SJCRH30 (cell line): ENCODE data around the gene SLC7A10. TPM values are rescaled to one million over a fixed set of nuclear protein-coding genes. Genes with fewer than 3 reads are reported as not detected.

Experiments used
- DNase-seq, 2 experiments: peaks; one replicate each; pipeline ENCODE4 v3.0.0-alpha.2; 2015 to 2020
- H3K27ac ChIP-seq: fragments of 250-450 bp; sonication (Bioruptor Pico); 2 replicates; pipeline ENCODE4 v1.5.1; 2020; ENCODE audit warnings: mild to moderate bottlenecking, moderate library complexity
- H3K27me3 ChIP-seq: fragments of 250-450 bp; sonication (Bioruptor Pico); 2 replicates; pipeline ENCODE4 v1.5.1; 2020; ENCODE audit warnings: mild to moderate bottlenecking, moderate library complexity
- H3K36me3 ChIP-seq: fragments of 250-450 bp; sonication (Bioruptor Pico); 2 replicates; pipeline ENCODE4 v1.5.1; 2020; ENCODE audit warnings: mild to moderate bottlenecking, moderate library complexity
- H3K4me1 ChIP-seq: fragments of 250-450 bp; sonication (Bioruptor Pico); 2 replicates; pipeline ENCODE4 v1.5.1; 2020; ENCODE audit warnings: mild to moderate bottlenecking, moderate library complexity
- H3K4me3 ChIP-seq: fragments of 250-450 bp; sonication (Bioruptor Pico); 2 replicates; pipeline ENCODE4 v1.5.1; 2020; ENCODE audit warnings: mild to moderate bottlenecking, moderate library complexity
- H3K9me3 ChIP-seq: fragments of 250-450 bp; sonication (Bioruptor Pico); replicated peaks from 2 replicates; pipeline ENCODE4 v1.5.1; 2020; ENCODE audit warnings: mild to moderate bottlenecking, moderate library complexity
- total RNA-seq: library from RNA; depleted of rRNA; stranded (reverse); fragments of >200 nt; shearing (Covaris generic); gene quantifications from 2 replicates; pipeline ENCODE4 v1.2.3, GENCODE V29; 2014

Gene SLC7A10
- total RNA-seq, 1 experiment from 2014 or later, result not detected

GRCh38 chr19:33236696-33237390, 11.2 kb upstream of the SLC7A10 start:
- Histone ChIP-seq H3K4me1 (no peaks in the 10 kb centered on the region), H3K36me3 (no peaks in the 10 kb centered on the region), H3K27me3 (no peaks in the 10 kb centered on the region), H3K27ac (no peak overlapping the region), H3K9me3 (no peaks in the 10 kb centered on the region), H3K4me3 (no peak overlapping the region)
- DNase-seq, result no peak

GRCh38 chr19:33235996-33236350, 10.3 kb upstream of the SLC7A10 start:
- Histone ChIP-seq H3K4me1 (no peaks in the 10 kb centered on the region), H3K4me3 (no peak overlapping the region), H3K9me3 (no peaks in the 10 kb centered on the region), H3K27me3 (no peaks in the 10 kb centered on the region), H3K36me3 (no peaks in the 10 kb centered on the region), H3K27ac (no peak overlapping the region)
- no peak for DNase-seq

GRCh38 chr19:33235269-33235995, 9.8 kb upstream of the SLC7A10 start:
- peak; percentile 81 to 91 for DNase-seq
- no peaks in the 10 kb centered on the region for H3K36me3 ChIP-seq
- H3K27me3 ChIP-seq, result no peaks in the 10 kb centered on the region
- no peaks in the 10 kb centered on the region for H3K9me3 ChIP-seq
- no peak overlapping the region for H3K4me3 ChIP-seq
- H3K4me1 ChIP-seq, result no peaks in the 10 kb centered on the region
- no peak overlapping the region for H3K27ac ChIP-seq

- DNase-seq, result no peak
- Histone ChIP-seq H3K4me3 (no peak overlapping the region), H3K4me1 (no peaks in the 10 kb centered on the region), H3K27ac (no peak overlapping the region), H3K27me3 (no peaks in the 10 kb centered on the region), H3K9me3 (no peaks in the 10 kb centered on the region), H3K36me3 (no peaks in the 10 kb centered on the region)
Measured at GRCh38 chr19:33234736-33235135, 9.1 kb upstream of the SLC7A10 start.

GRCh38 chr19:33234092-33234491, 8.4 kb upstream of the SLC7A10 start:
- H3K27ac ChIP-seq, result no peak overlapping the region
- H3K4me3 ChIP-seq, result no peak overlapping the region
- H3K4me1 ChIP-seq, result no peaks in the 10 kb centered on the region
- H3K9me3 ChIP-seq, result no peaks in the 10 kb centered on the region
- H3K36me3 ChIP-seq, result no peaks in the 10 kb centered on the region
- no peaks in the 10 kb centered on the region for H3K27me3 ChIP-seq
- DNase-seq, result no peak

GRCh38 chr19:33233056-33233873, 7.6 kb upstream of the SLC7A10 start:
- no peak for DNase-seq
- Histone ChIP-seq H3K4me1 (no peaks in the 10 kb centered on the region), H3K36me3 (no peaks in the 10 kb centered on the region)

GRCh38 chr19:33232656-33233055, 7.0 kb upstream of the SLC7A10 start:
- H3K4me3 ChIP-seq, result no peak overlapping the region
- H3K36me3 ChIP-seq, result no peaks in the 10 kb centered on the region
- no peak for DNase-seq
- H3K9me3 ChIP-seq, result peaks cover 5% of the 10 kb centered on the region
- no peaks in the 10 kb centered on the region for H3K4me1 ChIP-seq
- H3K27ac ChIP-seq, result no peak overlapping the region
- no peaks in the 10 kb centered on the region for H3K27me3 ChIP-seq

More at GRCh38 chr19:33233056-33233873, 7.6 kb upstream of the SLC7A10 start:
- Histone ChIP-seq H3K4me3 (no peak overlapping the region), H3K9me3 (peaks cover 4% of the 10 kb centered on the region), H3K27ac (no peak overlapping the region), H3K27me3 (no peaks in the 10 kb centered on the region)

- Histone ChIP-seq H3K4me3 (no peak overlapping the region), H3K4me1 (no peaks in the 10 kb centered on the region), H3K27ac (no peak overlapping the region), H3K9me3 (peaks cover 5% of the 10 kb centered on the region), H3K36me3 (no peaks in the 10 kb centered on the region), H3K27me3 (no peaks in the 10 kb centered on the region)
- no peak for DNase-seq
Measured at GRCh38 chr19:33231511-33231910, 5.9 kb upstream of the SLC7A10 start.

- DNase-seq, result no peak
- no peaks in the 10 kb centered on the region for H3K27me3 ChIP-seq
- no peaks in the 10 kb centered on the region for H3K4me1 ChIP-seq
- H3K27ac ChIP-seq, result no peak overlapping the region
- peaks cover 5% of the 10 kb centered on the region for H3K9me3 ChIP-seq
- H3K36me3 ChIP-seq, result no peaks in the 10 kb centered on the region
- no peak overlapping the region for H3K4me3 ChIP-seq
Measured at GRCh38 chr19:33229962-33230361, 4.3 kb upstream of the SLC7A10 start.

GRCh38 chr19:33227870-33228599, 2.4 kb upstream of the SLC7A10 start:
- Histone ChIP-seq H3K4me1 (no peaks in the 10 kb centered on the region), H3K9me3 (peaks cover 5% of the 10 kb centered on the region), H3K4me3 (no peak overlapping the region), H3K27me3 (no peaks in the 10 kb centered on the region), H3K36me3 (no peaks in the 10 kb centered on the region), H3K27ac (no peak overlapping the region)
- DNase-seq, result no peak

GRCh38 chr19:33227242-33227650, 1.6 kb upstream of the SLC7A10 start:
- Histone ChIP-seq H3K27ac (no peak overlapping the region), H3K27me3 (no peaks in the 10 kb centered on the region), H3K4me3 (no peak overlapping the region), H3K36me3 (no peaks in the 10 kb centered on the region), H3K9me3 (peaks cover 5% of the 10 kb centered on the region), H3K4me1 (no peaks in the 10 kb centered on the region)
- no peak for DNase-seq

- no peak for DNase-seq
- Histone ChIP-seq H3K4me3 (no peak overlapping the region), H3K9me3 (peaks cover 5% of the 10 kb centered on the region), H3K36me3 (no peaks in the 10 kb centered on the region), H3K27ac (no peak overlapping the region), H3K27me3 (no peaks in the 10 kb centered on the region), H3K4me1 (no peaks in the 10 kb centered on the region)
Measured at GRCh38 chr19:33226550-33227241, 1.0 kb upstream of the SLC7A10 start.

- no peak overlapping the region for H3K27ac ChIP-seq
- H3K36me3 ChIP-seq, result no peaks in the 10 kb centered on the region
- H3K4me3 ChIP-seq, result no peak overlapping the region
- peaks cover 5% of the 10 kb centered on the region for H3K9me3 ChIP-seq
- no peak for DNase-seq
- peaks cover 9% of the 10 kb centered on the region; the same call in 1 of the 2 replicates for H3K27me3 ChIP-seq
- H3K4me1 ChIP-seq, result no peaks in the 10 kb centered on the region
Measured at GRCh38 chr19:33224694-33225457, 774 bp downstream of the SLC7A10 start.
